Kidney (tissue), 14 donors: ENCODE data around the gene S100A14. TPM values are rescaled to one million over a fixed set of nuclear protein-coding genes. Genes with fewer than 3 reads are reported as not detected.

Source experiments
- DNase-seq, 5 donors: peaks; one replicate each; pipeline ENCODE4 v3.0.0-alpha.2; 2013 to 2020
- FAIRE-seq: peaks from 2 replicates; lab custom pipeline; 2012; peaks lifted over from hg19 to GRCh38; lab: Jason Lieb, UNC
- H3K27ac ChIP-seq, 2 donors: one replicate each; pipeline ENCODE4 v1.7.0; 2013; ENCODE audit warnings: low read depth in 2 of 2, low read length in 2 of 2, inconsistent platforms in 1 of 2
- H3K27me3 ChIP-seq: one replicate; pipeline ENCODE4 v1.7.1; 2013; ENCODE audit warnings: low read length, inconsistent platforms; ENCODE audit not compliant: control insufficient read depth, insufficient read depth
- H3K36me3 ChIP-seq, 3 donors: one replicate each; pipeline versions ENCODE4 v1.7.0 to v1.7.1; 2013; ENCODE audit warnings: low read length in 3 of 3, control low read depth in 1 of 3, inconsistent platforms in 1 of 3; ENCODE audit not compliant: insufficient read depth in 3 of 3, control insufficient read depth in 2 of 3
- H3K4me1 ChIP-seq, 3 donors: one replicate each; pipeline versions ENCODE4 v1.7.0 to v1.7.1; 2013; ENCODE audit warnings: low read length in 3 of 3, inconsistent platforms in 1 of 3, low read depth in 1 of 3; ENCODE audit not compliant: control insufficient read depth in 2 of 3, insufficient read depth in 2 of 3
- H3K4me3 ChIP-seq, 3 donors: one replicate each; pipeline versions ENCODE4 v1.7.0 to v1.8.1; 2013; ENCODE audit warnings: low read length in 3 of 3, control low read depth in 1 of 3, inconsistent platforms in 1 of 3
- H3K9ac ChIP-seq, 3 donors: one replicate each; pipeline versions ENCODE4 v1.7.0 to v1.7.1; 2013; ENCODE audit warnings: low read length in 3 of 3, control low read depth in 1 of 3, inconsistent platforms in 1 of 3
- H3K9me3 ChIP-seq, 3 donors: one replicate each; pipeline versions ENCODE4 v1.7.0 to v1.7.1; 2013; ENCODE audit warnings: low read length in 3 of 3, control low read depth in 1 of 3, inconsistent platforms in 1 of 3; ENCODE audit not compliant: control insufficient read depth in 2 of 3, insufficient read depth in 1 of 3
- intact Hi-C: fragments of 100-400 bp; cut with DNase I; formaldehyde crosslinking; loops from one replicate; pipeline ENCODE4 v1.11.1; 2022
- polyA plus RNA-seq: library from polyadenylated mRNA; stranded (reverse); fragments of 350-450 nt; fragmentation: Illumina TruSeq; extraction: RNeasy Lipid Tissue Mini Kit (QIAGEN cat#74804); gene quantifications from one replicate; pipeline ENCODE4 v1.2.3, GENCODE V29; 2014; ENCODE audit warnings: low read depth, low replicate concordance; ENCODE audit not compliant: insufficient read depth
- total RNA-seq: library from RNA; stranded (reverse); fragmentation: NEBNext Ultra II Directional; extraction: Animal tissue kit (Norgen Biotek cat#: 25700); gene quantifications from one replicate; pipeline ENCODE4 v1.2.1, GENCODE V29; 2021
- TF ChIP-seq, protein P1 (sequence below): IDR thresholded peaks from 3 replicates; pipeline ENCODE4 v1.5.1; 2012; ENCODE audit warnings: mild to moderate bottlenecking, moderate library complexity, borderline replicate concordance; ENCODE audit not compliant: insufficient read depth; ENCODE audit errors: extremely low read depth
- donor health status: control.
- donor health status: control.
- donor health status: control.
- donor health status: control.
- donor health status: control.
- donor health status: DM: yes; HTN: yes; CAD: no.
- donor health status: Normal renal cell carcinoma (clear cell type).

The S100A14 gene
- total and polyA plus RNA-seq, 2 donors from 2014 or later = 35.6 to 75.9 TPM

- H3K27me3 ChIP-seq = no peaks in the 10 kb centered on the region
- no peaks in the 10 kb centered on the region for H3K9me3 ChIP-seq
- intact Hi-C loops = no loop called here
- H3K36me3 ChIP-seq = no peaks in the 10 kb centered on the region
- DNase-seq (no peak), FAIRE-seq (no peak)
- no peak overlapping the region for H3K27ac ChIP-seq
- TF ChIP-seq, protein P1, sequence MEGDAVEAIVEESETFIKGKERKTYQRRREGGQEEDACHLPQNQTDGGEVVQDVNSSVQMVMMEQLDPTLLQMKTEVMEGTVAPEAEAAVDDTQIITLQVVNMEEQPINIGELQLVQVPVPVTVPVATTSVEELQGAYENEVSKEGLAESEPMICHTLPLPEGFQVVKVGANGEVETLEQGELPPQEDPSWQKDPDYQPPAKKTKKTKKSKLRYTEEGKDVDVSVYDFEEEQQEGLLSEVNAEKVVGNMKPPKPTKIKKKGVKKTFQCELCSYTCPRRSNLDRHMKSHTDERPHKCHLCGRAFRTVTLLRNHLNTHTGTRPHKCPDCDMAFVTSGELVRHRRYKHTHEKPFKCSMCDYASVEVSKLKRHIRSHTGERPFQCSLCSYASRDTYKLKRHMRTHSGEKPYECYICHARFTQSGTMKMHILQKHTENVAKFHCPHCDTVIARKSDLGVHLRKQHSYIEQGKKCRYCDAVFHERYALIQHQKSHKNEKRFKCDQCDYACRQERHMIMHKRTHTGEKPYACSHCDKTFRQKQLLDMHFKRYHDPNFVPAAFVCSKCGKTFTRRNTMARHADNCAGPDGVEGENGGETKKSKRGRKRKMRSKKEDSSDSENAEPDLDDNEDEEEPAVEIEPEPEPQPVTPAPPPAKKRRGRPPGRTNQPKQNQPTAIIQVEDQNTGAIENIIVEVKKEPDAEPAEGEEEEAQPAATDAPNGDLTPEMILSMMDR = no peak
- H3K4me1 ChIP-seq = peaks cover 0 to 14% (median 6%) of the 10 kb centered on the region in 3 donors
- H3K9ac ChIP-seq = no peak overlapping the region
- no peak overlapping the region for H3K4me3 ChIP-seq
Measured at GRCh38 chr1:153651771-153652170, 35.6 kb upstream of the S100A14 start.

DNA sequence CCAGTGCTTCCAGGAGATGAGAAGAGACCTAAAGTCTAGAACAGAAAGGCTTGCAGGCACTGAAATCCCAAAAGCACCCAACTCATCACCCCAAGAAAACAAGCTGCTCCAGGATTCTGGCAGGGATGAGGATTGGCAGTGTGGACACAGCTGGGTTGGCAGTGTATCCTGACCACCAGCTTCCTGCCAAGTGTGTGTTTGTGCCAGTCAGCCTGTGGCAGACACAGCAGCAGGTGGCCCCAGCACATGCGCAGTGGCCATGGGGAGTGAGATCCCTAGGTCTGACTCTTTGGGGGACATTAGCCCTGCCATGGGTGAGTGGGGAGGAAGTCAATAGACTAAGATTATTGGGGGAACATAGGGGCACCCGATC is 33.7 kb upstream of the S100A14 start:
- Histone ChIP-seq H3K27ac (no peak overlapping the region), H3K9me3 (no peaks in the 10 kb centered on the region), H3K9ac (no peak overlapping the region), H3K27me3 (no peaks in the 10 kb centered on the region), H3K36me3 (peaks cover 7 to 14% (median 12%) of the 10 kb centered on the region in 3 donors), H3K4me1 (peaks cover 0 to 14% (median 6%) of the 10 kb centered on the region in 3 donors), H3K4me3 (no peak overlapping the region)
- TF ChIP-seq, protein P1 = no peak
- DNase-seq (no peak), FAIRE-seq (no peak)
- intact Hi-C loops = no loop called here

DNA sequence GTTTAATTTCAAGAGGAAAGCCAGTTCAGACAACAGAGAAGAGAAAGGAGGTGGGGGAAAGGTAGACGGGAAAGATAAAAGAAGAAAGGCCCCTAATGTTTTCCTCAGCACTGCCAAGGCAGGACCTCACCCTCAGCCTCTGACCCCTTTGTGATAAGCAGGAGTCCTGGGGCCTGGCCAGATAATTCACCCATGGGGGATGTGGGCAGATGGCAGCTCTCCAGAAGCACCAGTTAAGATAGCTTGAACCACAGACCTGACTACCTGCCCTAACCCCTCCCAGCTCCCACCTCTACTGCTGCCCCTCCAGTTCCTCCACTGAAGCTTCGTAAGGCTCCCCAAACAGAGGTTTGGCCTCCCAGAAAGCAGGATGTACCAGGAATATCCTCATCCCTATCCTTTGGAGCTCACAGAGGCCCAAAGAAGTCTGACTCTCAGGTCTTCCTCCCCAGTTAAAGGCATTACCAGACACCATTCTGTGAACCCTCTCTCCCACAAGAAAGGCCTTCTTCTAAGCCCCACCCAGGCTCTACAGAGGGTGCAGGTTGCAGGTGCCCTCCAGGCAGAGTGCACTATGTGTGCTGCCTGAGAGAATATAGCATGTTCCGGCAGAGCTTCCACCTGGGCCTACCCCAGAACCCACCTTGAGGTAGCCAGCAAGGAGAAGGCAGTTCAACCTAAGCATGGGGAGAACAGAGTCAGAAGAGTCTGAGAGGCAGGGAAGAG is 33.2 kb upstream of the S100A14 start:
- Histone ChIP-seq H3K4me3 (no peak overlapping the region), H3K9me3 (no peaks in the 10 kb centered on the region), H3K27ac (no peak overlapping the region), H3K4me1 (peaks cover 0 to 14% (median 6%) of the 10 kb centered on the region in 3 donors), H3K9ac (no peak overlapping the region), H3K36me3 (peaks cover 7 to 17% (median 12%) of the 10 kb centered on the region in 3 donors), H3K27me3 (no peaks in the 10 kb centered on the region)
- FAIRE-seq = no peak
- no peak for DNase-seq
- TF ChIP-seq, protein P1 = no peak
- intact Hi-C loops = no loop called here
